Endothelial cell of umbilical vein (primary cell): Measurements from ENCODE around the gene ATP13A3. TPM values are rescaled to one million over a fixed set of nuclear protein-coding genes. Genes with fewer than 3 reads are reported as not detected.

Experiments
- BruUV-seq: library from RNA; stranded (reverse); fragments of 400-500 nt; replicated peaks from 2 replicates; lab custom pipeline; 2021; lab: Mats Ljungman, UMichigan
- CTCF ChIA-PET: fragments of 300-600, 350-600 bp; sonication (Branson Sonifier 250); formaldehyde crosslinking; loops from one replicate; lab custom pipeline; 2021; ENCODE audit warnings: antibody characterized with exemption, inconsistent platforms; lab: Charles Lee
- POLR2A ChIA-PET: fragments of 300-600, 350-600 bp; sonication (Branson Sonifier 250); formaldehyde crosslinking; loops from one replicate; lab custom pipeline; 2021; ENCODE audit warnings: antibody characterized with exemption, inconsistent platforms; lab: Charles Lee
- DNase-seq: peaks from one replicate; pipeline ENCODE4 v3.0.0-alpha.2; 2011; ENCODE audit warnings: low read depth, low spot score
- FAIRE-seq: peaks from 2 replicates; lab custom pipeline; 2011; peaks lifted over from hg19 to GRCh38; lab: Jason Lieb, UNC
- H2AFZ ChIP-seq: 2 replicates; pipeline ENCODE4 v1.6.0; 2012; ENCODE audit warnings: low read depth, low read length, control low read depth, inconsistent platforms
- H3K27ac ChIP-seq: 2 replicates; pipeline ENCODE4 v1.5.1; 2011; ENCODE audit warnings: low read depth, mild to moderate bottlenecking, control low read depth, low read length, moderate library complexity; ENCODE audit not compliant: insufficient read depth
- H3K27me3 ChIP-seq, 2 experiments: 2 replicates each; pipeline versions ENCODE4 v1.6.0 to v1.6.1; 2011; ENCODE audit warnings: low read length in 2 of 2, mixed read lengths in 1 of 2; ENCODE audit not compliant: control insufficient read depth in 2 of 2, insufficient read depth in 2 of 2
- H3K36me3 ChIP-seq, 2 experiments: 2 replicates in 1 of 2; 3 replicates in 1 of 2; pipeline ENCODE4 v1.5.1; 2011; ENCODE audit warnings: low read length in 2 of 2, mild to moderate bottlenecking in 1 of 2, moderate library complexity in 1 of 2; ENCODE audit not compliant: control insufficient read depth in 2 of 2, insufficient read depth in 2 of 2; ENCODE audit errors: extremely low read depth in 1 of 2
- H3K4me1 ChIP-seq: 3 replicates; pipeline ENCODE4 v1.5.1; 2011; ENCODE audit warnings: mild to moderate bottlenecking, low read length; ENCODE audit not compliant: control insufficient read depth, insufficient read depth; ENCODE audit errors: extremely low read depth
- H3K4me2 ChIP-seq: 2 replicates; pipeline ENCODE4 v1.6.1; 2011; ENCODE audit warnings: low read length, control low read depth, mixed read lengths; ENCODE audit not compliant: insufficient read depth
- H3K4me3 ChIP-seq, 3 experiments: fragments of 200-600 bp in 1 of 3; sonication (generic), shearing (Covaris generic) in 1 of 3; replicated peaks in 1 of 3; 2 replicates each; pipeline ENCODE4 v1.5.1; 2011 to 2016; ENCODE audit warnings: control low read depth in 3 of 3, low read length in 3 of 3, mild to moderate bottlenecking in 2 of 3, inconsistent platforms in 1 of 3, low read depth in 1 of 3, moderate library complexity in 1 of 3; ENCODE audit not compliant: insufficient read depth in 1 of 3
- H3K79me2 ChIP-seq: 2 replicates; pipeline ENCODE4 v1.6.0; 2012; ENCODE audit warnings: low read length, inconsistent platforms; ENCODE audit not compliant: control insufficient read depth, insufficient read depth
- H3K9ac ChIP-seq: replicated peaks from 2 replicates; pipeline ENCODE3; 2011; ENCODE audit warnings: low read length, control low read depth; ENCODE audit not compliant: insufficient read depth; ENCODE audit errors: extremely low read depth
- H3K9me1 ChIP-seq: replicated peaks from 3 replicates; pipeline ENCODE4 v1.6.0; 2011; ENCODE audit warnings: mild to moderate bottlenecking, low read length; ENCODE audit not compliant: control insufficient read depth, insufficient read depth; ENCODE audit errors: extremely low read depth
- H3K9me3 ChIP-seq: replicated peaks from 2 replicates; pipeline ENCODE4 v1.5.1; 2012; ENCODE audit warnings: low read length, inconsistent platforms; ENCODE audit not compliant: control insufficient read depth, insufficient read depth
- H4K20me1 ChIP-seq: replicated peaks from 2 replicates; pipeline ENCODE3; 2011; ENCODE audit warnings: mild to moderate bottlenecking, low read length; ENCODE audit not compliant: control insufficient read depth, insufficient read depth; ENCODE audit errors: extremely low read depth
- EZH2 ChIP-seq: IDR thresholded peaks from 2 replicates; pipeline ENCODE4 v1.6.1; 2012; ENCODE audit warnings: borderline replicate concordance, low read depth, mild to moderate bottlenecking, moderate library complexity, low read length, inconsistent platforms; ENCODE audit not compliant: severe bottlenecking
- FOS ChIP-seq: IDR thresholded peaks from 2 replicates; pipeline ENCODE4 v1.6.1; 2011; ENCODE audit warnings: mild to moderate bottlenecking, low read length, moderate library complexity, borderline replicate concordance; ENCODE audit not compliant: insufficient read depth
- GATA2 ChIP-seq: IDR thresholded peaks from 2 replicates; pipeline ENCODE4 v1.7.0; 2011; ENCODE audit warnings: low read depth, mild to moderate bottlenecking, moderate library complexity, mixed read lengths, low read length; ENCODE audit not compliant: insufficient read length, insufficient read depth
- JUN ChIP-seq: IDR thresholded peaks from 2 replicates; pipeline ENCODE4 v1.6.1; 2011; ENCODE audit warnings: borderline replicate concordance, low read depth; ENCODE audit not compliant: insufficient read length, insufficient read depth
- MYC ChIP-seq: IDR thresholded peaks from one replicate; pipeline ENCODE4 v1.6.1; 2011; ENCODE audit warnings: mild to moderate bottlenecking, low read depth, low read length
- POLR2A ChIP-seq: IDR thresholded peaks from 2 replicates; pipeline ENCODE4 v1.6.1; 2012; ENCODE audit warnings: low read depth, mild to moderate bottlenecking, control low read depth, low read length
- POLR2AphosphoS5 ChIP-seq: IDR thresholded peaks from 2 replicates; pipeline ENCODE4 v1.6.1; 2012; ENCODE audit warnings: low read depth, mild to moderate bottlenecking, control low read depth, low read length, moderate library complexity; ENCODE audit not compliant: insufficient read depth
- dilution Hi-C: fragments of 300-500 bp; cut with MboI; formaldehyde crosslinking; loops from one replicate; pipeline ENCODE4 v1.15.0; 2019; ENCODE audit warnings: low sequenced_read_pairs; ENCODE audit not compliant: extremely low pct_ligation_motif_present
- intact Hi-C: fragments of 100-400 bp; cut with micrococcal nuclease; formaldehyde crosslinking; loops from one replicate; pipeline ENCODE4 v1.10.0; 2022
- polyA plus RNA-seq, 4 experiments: library from polyadenylated mRNA; depleted of rRNA in 3 of 4; stranded (reverse) in 3 of 4; unstranded in 1 of 4; fragments of >200 nt; gene quantifications; 2 replicates each; pipeline versions ENCODE4 v1.2.1 to v1.2.3, GENCODE V29; 2011 to 2012; ENCODE audit warnings: missing spikeins in 1 of 4
- total RNA-seq: library from RNA; stranded (reverse); gene quantifications from 2 replicates; pipeline ENCODE4 v1.2.3, GENCODE V29; 2021
- TF ChIP-seq, protein P1 (sequence below), 2 donors: IDR thresholded peaks; 1 replicate in 1 of 2; 2 replicates in 1 of 2; pipeline ENCODE4 v1.5.1; 2011; ENCODE audit warnings: low read length in 2 of 2, mild to moderate bottlenecking in 2 of 2, moderate library complexity in 2 of 2, control low read depth in 1 of 2, inconsistent platforms in 1 of 2, low read depth in 1 of 2; ENCODE audit not compliant: insufficient read depth in 1 of 2; ENCODE audit errors: extremely low read depth in 1 of 2
- TF ChIP-seq, protein P2 (sequence below): IDR thresholded peaks from 2 replicates; pipeline ENCODE4 v1.6.1; 2011; ENCODE audit not compliant: insufficient read depth, insufficient read length

ATP13A3 gene
- total and polyA plus RNA-seq, 2 donors (not counting 3 experiments of a cell fraction or from before 2014, with no cell fraction given): 12.0 to 59.0 TPM

DNA sequence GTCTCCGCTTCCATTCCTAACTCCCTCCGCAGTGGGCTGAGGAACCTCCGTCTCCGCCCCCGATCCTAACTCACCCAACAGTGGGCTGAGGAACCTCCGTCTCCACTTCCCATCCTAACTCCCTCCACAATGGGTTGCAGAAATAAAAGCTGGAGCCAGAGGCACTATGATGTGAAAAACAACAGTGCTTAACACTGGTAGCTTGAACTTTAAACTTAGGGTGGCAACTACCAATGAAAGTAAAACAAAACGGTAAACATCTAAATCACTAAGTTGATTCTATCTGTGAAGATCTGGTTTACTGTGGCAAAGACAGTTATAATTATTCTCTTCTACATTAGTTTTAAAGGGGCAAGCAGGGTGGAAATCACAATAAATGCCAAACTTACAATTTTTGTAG, 61.8 kb downstream of the ATP13A3 start:
- dilution Hi-C loops (no loop called here), intact Hi-C loops (no loop called here)
- peaks cover 2% of the 10 kb centered on the region for H3K79me2 ChIP-seq
- H3K4me3 ChIP-seq: no peak overlapping the region
- no peaks in the 10 kb centered on the region for H3K9me3 ChIP-seq
- peaks cover 29% of the 10 kb centered on the region for H3K4me1 ChIP-seq
- peak overlapping the region; percentile 24 for H3K9ac ChIP-seq
- FAIRE-seq (no peak), DNase-seq (no peak)
- TF ChIP-seq, protein P1, sequence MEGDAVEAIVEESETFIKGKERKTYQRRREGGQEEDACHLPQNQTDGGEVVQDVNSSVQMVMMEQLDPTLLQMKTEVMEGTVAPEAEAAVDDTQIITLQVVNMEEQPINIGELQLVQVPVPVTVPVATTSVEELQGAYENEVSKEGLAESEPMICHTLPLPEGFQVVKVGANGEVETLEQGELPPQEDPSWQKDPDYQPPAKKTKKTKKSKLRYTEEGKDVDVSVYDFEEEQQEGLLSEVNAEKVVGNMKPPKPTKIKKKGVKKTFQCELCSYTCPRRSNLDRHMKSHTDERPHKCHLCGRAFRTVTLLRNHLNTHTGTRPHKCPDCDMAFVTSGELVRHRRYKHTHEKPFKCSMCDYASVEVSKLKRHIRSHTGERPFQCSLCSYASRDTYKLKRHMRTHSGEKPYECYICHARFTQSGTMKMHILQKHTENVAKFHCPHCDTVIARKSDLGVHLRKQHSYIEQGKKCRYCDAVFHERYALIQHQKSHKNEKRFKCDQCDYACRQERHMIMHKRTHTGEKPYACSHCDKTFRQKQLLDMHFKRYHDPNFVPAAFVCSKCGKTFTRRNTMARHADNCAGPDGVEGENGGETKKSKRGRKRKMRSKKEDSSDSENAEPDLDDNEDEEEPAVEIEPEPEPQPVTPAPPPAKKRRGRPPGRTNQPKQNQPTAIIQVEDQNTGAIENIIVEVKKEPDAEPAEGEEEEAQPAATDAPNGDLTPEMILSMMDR (IDR thresholded peaks at IDR 0.05; ENCODE audit: extremely low read depth in 1 of 2, insufficient read depth in 1 of 2, low read depth in 1 of 2, low read length in 2 of 2): no peak
- TF ChIP-seq MYC: no peak
- peaks cover 2 to 13% of the 10 kb centered on the region in 2 experiments for H3K36me3 ChIP-seq
- H3K4me2 ChIP-seq: peak overlapping the region; percentile 41
- no peaks in the 10 kb centered on the region for H3K27me3 ChIP-seq
- no peaks in the 10 kb centered on the region for H3K9me1 ChIP-seq
- POLR2A ChIA-PET: no interaction called here
- H3K27ac ChIP-seq: peak overlapping the region; percentile 73
- H4K20me1 ChIP-seq: no peaks in the 10 kb centered on the region
- CTCF ChIA-PET: interaction anchor here (1.0 to 1.3 kb wide), 2 partner anchors 47 to 169 kb away, joined by 3 read pairs; no protein-coding TSS in a partner anchor
- H2AFZ ChIP-seq: no peak overlapping the region
- no TSS peak for BruUV-seq

DNA sequence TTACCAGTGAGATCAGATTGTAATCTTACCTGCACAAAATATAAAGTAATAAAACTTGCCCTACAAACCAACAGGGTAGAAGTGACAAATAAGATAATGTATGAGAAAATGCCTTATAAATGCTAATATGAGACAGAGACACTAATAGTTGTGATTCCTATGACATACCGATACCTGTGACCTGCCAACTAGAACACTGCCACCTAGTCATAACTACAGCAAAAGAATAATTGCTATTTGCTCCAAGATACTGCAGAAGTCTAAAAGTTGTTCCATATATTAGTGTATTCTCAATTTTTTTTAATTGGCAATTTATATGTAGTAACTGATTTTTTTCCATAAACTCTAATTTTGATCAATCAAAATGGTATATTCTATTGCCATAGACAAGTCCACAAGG, 62.4 kb downstream of the ATP13A3 start:
- intact Hi-C loops (no loop called here), dilution Hi-C loops (no loop called here)
- H3K9ac ChIP-seq: no peak overlapping the region
- H2AFZ ChIP-seq: no peak overlapping the region
- H3K4me1 ChIP-seq: peaks cover 29% of the 10 kb centered on the region
- H3K27ac ChIP-seq: peak overlapping the region; percentile 73
- no peak overlapping the region for H3K4me3 ChIP-seq
- BruUV-seq: no TSS peak
- H3K36me3 ChIP-seq: peaks cover 2 to 10% of the 10 kb centered on the region in 2 experiments
- H3K9me3 ChIP-seq: no peaks in the 10 kb centered on the region
- CTCF ChIA-PET: interaction anchor here (1.0 kb wide), 1 partner anchor 170 kb away, joined by 3 read pairs; no protein-coding TSS in a partner anchor
- H3K27me3 ChIP-seq: no peaks in the 10 kb centered on the region
- no peaks in the 10 kb centered on the region for H3K9me1 ChIP-seq
- FAIRE-seq: no peak
- TF ChIP-seq, protein P2, sequence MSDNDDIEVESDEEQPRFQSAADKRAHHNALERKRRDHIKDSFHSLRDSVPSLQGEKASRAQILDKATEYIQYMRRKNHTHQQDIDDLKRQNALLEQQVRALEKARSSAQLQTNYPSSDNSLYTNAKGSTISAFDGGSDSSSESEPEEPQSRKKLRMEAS: no peak
- no peak for TF ChIP-seq GATA2
- no peak for TF ChIP-seq POLR2A
- no peak for TF ChIP-seq FOS
- no peak for TF ChIP-seq MYC
- TF ChIP-seq, protein P1 (IDR thresholded peaks at IDR 0.05; ENCODE audit: extremely low read depth in 1 of 2, insufficient read depth in 1 of 2, low read depth in 1 of 2, low read length in 2 of 2): no peak
- no peak for TF ChIP-seq JUN
- no peak for TF ChIP-seq EZH2
- TF ChIP-seq POLR2AphosphoS5: no peak
- DNase-seq: no peak
- POLR2A ChIA-PET: no interaction called here
- H4K20me1 ChIP-seq: no peaks in the 10 kb centered on the region
- no peak overlapping the region for H3K4me2 ChIP-seq
- peaks cover 2% of the 10 kb centered on the region for H3K79me2 ChIP-seq
